ENCODE data around the gene PSMB8. TPM values are rescaled to one million over a fixed set of nuclear protein-coding genes. Genes with fewer than 3 reads are reported as not detected.

Gene PSMB8
- polyA plus RNA-seq, 1 donor (not counting 4 experiments of a cell fraction or from before 2014, with no cell fraction given), result 63.4 TPM

DNA sequence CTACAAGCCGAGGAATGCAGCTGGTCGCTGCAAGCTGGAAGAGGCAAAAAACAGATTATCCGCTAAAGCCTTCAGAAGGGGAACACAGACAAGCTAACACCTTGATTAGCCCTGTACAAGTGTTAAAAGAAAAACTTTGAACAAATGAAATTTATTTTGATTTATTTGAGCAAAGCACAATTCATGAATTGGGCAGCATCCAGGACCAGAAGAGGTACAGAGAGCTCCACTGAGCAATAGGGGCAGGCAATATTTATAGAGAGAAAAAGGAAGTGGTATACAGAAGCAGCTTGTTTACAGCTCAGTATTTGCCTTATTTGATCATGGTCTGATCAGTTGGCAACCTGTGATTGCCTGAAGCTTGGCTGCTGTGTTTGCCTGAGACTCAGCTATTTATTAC lies 44.7 kb downstream of the PSMB8 start:
- H3K4me2 ChIP-seq (ENCODE audit: control insufficient read depth, extremely low read depth, insufficient read depth, low read depth, low read length), result no peak overlapping the region
- H2AFZ ChIP-seq (ENCODE audit: control insufficient read depth, low read length), result no peak overlapping the region
- no peak overlapping the region for H3K27ac ChIP-seq (ENCODE audit: control insufficient read depth, insufficient read depth, low read length)
- H3K4me3 ChIP-seq (ENCODE audit: control insufficient read depth in 2 of 3, extremely low read depth in 1 of 3, insufficient read depth in 2 of 3, low read depth in 1 of 3, low read length in 3 of 3), result no peak overlapping the region
- peaks cover 7% of the 10 kb centered on the region for H3K27me3 ChIP-seq (ENCODE audit: control insufficient read depth, extremely low read depth, insufficient read depth, low read length)
- no peak for FAIRE-seq
- no peaks in the 10 kb centered on the region for H4K20me1 ChIP-seq (ENCODE audit: control insufficient read depth, extremely low read depth, insufficient read depth, low read length)
- no peak for TF ChIP-seq EZH2 (IDR thresholded peaks at IDR 0.05; ENCODE audit: low read length)
- TF ChIP-seq, protein P1, sequence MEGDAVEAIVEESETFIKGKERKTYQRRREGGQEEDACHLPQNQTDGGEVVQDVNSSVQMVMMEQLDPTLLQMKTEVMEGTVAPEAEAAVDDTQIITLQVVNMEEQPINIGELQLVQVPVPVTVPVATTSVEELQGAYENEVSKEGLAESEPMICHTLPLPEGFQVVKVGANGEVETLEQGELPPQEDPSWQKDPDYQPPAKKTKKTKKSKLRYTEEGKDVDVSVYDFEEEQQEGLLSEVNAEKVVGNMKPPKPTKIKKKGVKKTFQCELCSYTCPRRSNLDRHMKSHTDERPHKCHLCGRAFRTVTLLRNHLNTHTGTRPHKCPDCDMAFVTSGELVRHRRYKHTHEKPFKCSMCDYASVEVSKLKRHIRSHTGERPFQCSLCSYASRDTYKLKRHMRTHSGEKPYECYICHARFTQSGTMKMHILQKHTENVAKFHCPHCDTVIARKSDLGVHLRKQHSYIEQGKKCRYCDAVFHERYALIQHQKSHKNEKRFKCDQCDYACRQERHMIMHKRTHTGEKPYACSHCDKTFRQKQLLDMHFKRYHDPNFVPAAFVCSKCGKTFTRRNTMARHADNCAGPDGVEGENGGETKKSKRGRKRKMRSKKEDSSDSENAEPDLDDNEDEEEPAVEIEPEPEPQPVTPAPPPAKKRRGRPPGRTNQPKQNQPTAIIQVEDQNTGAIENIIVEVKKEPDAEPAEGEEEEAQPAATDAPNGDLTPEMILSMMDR (optimal IDR thresholded peaks at IDR 0.05 in 1 of 3, IDR thresholded peaks at IDR 0.05 in 1 of 3, conservative IDR thresholded peaks at IDR 0.05 in 1 of 3; ENCODE audit: extremely low read depth in 1 of 3, insufficient read depth in 2 of 3, low read length in 3 of 3), result no peak
- no peaks in the 10 kb centered on the region for H3K79me2 ChIP-seq (ENCODE audit: control insufficient read depth, insufficient read depth, low read length)
- dilution Hi-C loops (cut with MboI; ENCODE audit: extremely low pct_ligation_motif_present, low sequenced_read_pairs), result no loop called here
- DNase-seq (ENCODE audit: low read depth, low spot score), result no peak
- H3K36me3 ChIP-seq (ENCODE audit: control insufficient read depth in 2 of 2, extremely low read depth in 1 of 2, insufficient read depth in 2 of 2, low read length in 2 of 2), result no peaks in the 10 kb centered on the region
- H3K9me1 ChIP-seq (ENCODE audit: control insufficient read depth, extremely low read depth, insufficient read depth, low read length), result no peaks in the 10 kb centered on the region
- H3K4me1 ChIP-seq (ENCODE audit: control insufficient read depth, extremely low read depth, insufficient read depth, low read length), result peaks cover 5% of the 10 kb centered on the region
- H3K9ac ChIP-seq (ENCODE audit: control insufficient read depth, extremely low read depth, insufficient read depth, low read length), result no peak overlapping the region
- no peaks in the 10 kb centered on the region for H3K9me3 ChIP-seq (ENCODE audit: control insufficient read depth, low read depth, low read length)

DNA sequence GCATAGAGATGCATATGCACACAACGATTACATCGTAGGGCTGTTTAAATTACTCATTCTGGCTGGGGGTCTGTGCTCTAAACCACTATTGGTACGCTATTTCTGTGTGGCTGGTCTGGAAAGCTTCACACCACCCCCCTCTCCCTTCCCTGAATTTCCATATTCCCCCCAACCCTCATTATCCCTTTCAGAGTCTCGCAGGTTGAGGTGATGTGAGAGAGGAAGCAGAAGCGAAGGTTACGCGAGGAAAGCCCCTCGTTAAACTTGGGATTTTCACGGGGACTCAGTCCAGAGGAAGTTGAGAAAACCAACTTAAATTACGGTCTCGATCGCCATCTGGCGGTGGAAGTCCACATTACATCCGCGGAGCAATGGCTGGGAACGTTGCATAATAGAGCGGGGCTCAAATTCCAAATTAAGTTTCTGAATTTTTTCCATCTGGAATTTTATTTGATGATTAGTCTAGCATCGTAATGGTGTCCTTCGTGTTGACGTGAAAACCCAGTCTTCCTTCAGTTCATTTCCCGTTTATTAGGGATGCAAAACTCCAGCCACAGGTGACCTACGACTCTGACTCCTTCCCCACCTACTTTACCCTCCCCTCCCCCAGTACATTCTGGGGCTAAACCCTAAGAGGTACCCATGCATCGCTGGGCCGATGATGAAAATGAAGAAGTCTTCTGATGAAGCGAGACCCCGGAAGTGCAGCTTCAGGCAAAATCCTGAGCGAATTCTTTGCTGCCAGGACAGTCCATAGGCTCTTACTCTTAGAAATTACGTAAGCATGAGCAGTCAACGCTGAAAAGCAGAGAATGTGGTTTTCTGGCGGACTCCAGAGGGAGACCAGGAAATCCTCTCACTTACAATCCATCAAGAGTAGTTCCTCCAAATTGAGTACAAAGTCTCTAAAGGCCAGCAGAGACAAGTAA lies 46.7 kb downstream of the PSMB8 start:
- no peaks in the 10 kb centered on the region for H3K79me2 ChIP-seq (ENCODE audit: control insufficient read depth, insufficient read depth, low read length)
- H3K9me3 ChIP-seq (ENCODE audit: control insufficient read depth, low read depth, low read length), result no peaks in the 10 kb centered on the region
- peak overlapping the region; percentile 68 for H3K4me2 ChIP-seq (ENCODE audit: control insufficient read depth, extremely low read depth, insufficient read depth, low read depth, low read length)
- peaks cover 9% of the 10 kb centered on the region for H3K27me3 ChIP-seq (ENCODE audit: control insufficient read depth, extremely low read depth, insufficient read depth, low read length)
- dilution Hi-C loops (cut with MboI; ENCODE audit: extremely low pct_ligation_motif_present, low sequenced_read_pairs), result no loop called here
- no peaks in the 10 kb centered on the region for H4K20me1 ChIP-seq (ENCODE audit: control insufficient read depth, extremely low read depth, insufficient read depth, low read length)
- H3K9ac ChIP-seq (ENCODE audit: control insufficient read depth, extremely low read depth, insufficient read depth, low read length), result peak overlapping the region; percentile 45
- H3K36me3 ChIP-seq (ENCODE audit: control insufficient read depth in 2 of 2, extremely low read depth in 1 of 2, insufficient read depth in 2 of 2, low read length in 2 of 2), result no peaks in the 10 kb centered on the region
- H2AFZ ChIP-seq (ENCODE audit: control insufficient read depth, low read length), result peak overlapping the region; percentile 90
- H3K27ac ChIP-seq (ENCODE audit: control insufficient read depth, insufficient read depth, low read length), result no peak overlapping the region
- FAIRE-seq (peak; percentile 88), DNase-seq (ENCODE audit: low read depth, low spot score) (peak; percentile 45)
- TF ChIP-seq, protein P1 (optimal IDR thresholded peaks at IDR 0.05 in 1 of 3, IDR thresholded peaks at IDR 0.05 in 1 of 3, conservative IDR thresholded peaks at IDR 0.05 in 1 of 3; ENCODE audit: extremely low read depth in 1 of 3, insufficient read depth in 2 of 3, low read length in 3 of 3), result peak; percentile 74 to 89 (median 79)
- no peak for TF ChIP-seq EZH2 (IDR thresholded peaks at IDR 0.05; ENCODE audit: low read length)
- H3K4me3 ChIP-seq (ENCODE audit: control insufficient read depth in 2 of 3, extremely low read depth in 1 of 3, insufficient read depth in 2 of 3, low read depth in 1 of 3, low read length in 3 of 3), result peak overlapping the region in 2 of 3 experiments; percentile 47 to 53
- H3K9me1 ChIP-seq (ENCODE audit: control insufficient read depth, extremely low read depth, insufficient read depth, low read length), result no peaks in the 10 kb centered on the region
- peaks cover 5% of the 10 kb centered on the region for H3K4me1 ChIP-seq (ENCODE audit: control insufficient read depth, extremely low read depth, insufficient read depth, low read length)

Measured in keratinocyte (primary cell).